RCC 7860 (cell line): ENCODE measurements around the gene CRY2.
A peak's percentile ranks its signal among the peaks of the same experiment; 100 is the strongest.
"Not testable (repeated sequence)": the region's sequence is repeated elsewhere in the genome, so short reads cannot be mapped to it uniquely, and the experiment has no call there.

ENCODE experiments used
- DNase-seq: peaks from one replicate; pipeline ENCODE4 v3.0.0-alpha.2; 2015; ENCODE audit warnings: low spot score
- FAIRE-seq: peaks from 2 replicates; lab custom pipeline; 2012; peaks lifted over from hg19 to GRCh38; lab: Jason Lieb, UNC

The CRY2 gene

GRCh38 chr11:45811109-45811435, 36.2 kb upstream of the CRY2 start:
- no peak for FAIRE-seq
- no peak for DNase-seq

- DNase-seq (no peak), FAIRE-seq (no peak)
These were observed 35.5 kb upstream of the CRY2 start for GRCh38 chr11:45811571-45812290.

- FAIRE-seq (no peak), DNase-seq (no peak)
These were observed 34.4 kb upstream of the CRY2 start for GRCh38 chr11:45812581-45813548.

DNA sequence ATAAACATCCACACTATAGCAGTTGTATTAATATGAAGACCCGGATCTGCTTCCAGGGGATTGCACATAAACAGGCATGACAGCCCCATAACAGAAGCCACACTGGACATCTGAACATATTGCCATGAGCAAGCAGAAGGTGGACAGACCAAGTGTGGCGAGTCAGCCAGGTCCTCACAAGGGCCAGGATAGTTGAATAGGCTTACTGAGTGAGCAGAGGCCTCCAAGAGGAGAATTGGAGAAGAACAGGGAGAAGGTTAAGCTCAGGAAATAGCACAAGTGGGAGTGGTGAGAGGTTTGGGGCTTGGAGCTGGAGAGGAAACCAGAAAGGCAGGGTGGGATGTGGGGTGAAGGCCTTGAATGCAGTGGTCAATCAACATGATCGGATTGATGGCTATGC, 31.5 kb upstream of the CRY2 start:
- FAIRE-seq (no peak), DNase-seq (peak; percentile 20)

GRCh38 chr11:45816614-45817013, 30.7 kb upstream of the CRY2 start:
- DNase-seq (no peak), FAIRE-seq (no peak)

DNA sequence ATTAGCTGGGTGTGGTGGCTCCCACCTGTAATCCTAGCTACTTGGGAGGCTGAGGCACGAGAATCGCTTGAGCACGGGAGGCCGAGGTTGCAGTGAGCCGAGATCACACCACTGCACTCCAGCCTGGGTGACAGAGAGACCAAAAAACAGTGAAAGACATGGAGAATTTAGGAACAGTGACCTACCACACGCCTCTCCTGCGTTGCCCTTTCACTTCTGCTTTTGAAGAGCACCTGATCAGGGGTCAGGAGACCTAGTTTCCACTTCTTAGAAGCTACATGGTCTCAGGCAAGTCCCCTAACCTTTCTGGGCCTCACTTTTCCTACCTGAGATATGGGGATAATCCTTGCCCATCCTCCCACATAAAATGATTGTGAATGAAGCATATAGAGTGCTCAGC, 30.1 kb upstream of the CRY2 start:
- no peak for DNase-seq
- no peak for FAIRE-seq

- DNase-seq (no peak), FAIRE-seq (no peak)
These were observed 28.2 kb upstream of the CRY2 start for GRCh38 chr11:45818961-45819605.

DNA sequence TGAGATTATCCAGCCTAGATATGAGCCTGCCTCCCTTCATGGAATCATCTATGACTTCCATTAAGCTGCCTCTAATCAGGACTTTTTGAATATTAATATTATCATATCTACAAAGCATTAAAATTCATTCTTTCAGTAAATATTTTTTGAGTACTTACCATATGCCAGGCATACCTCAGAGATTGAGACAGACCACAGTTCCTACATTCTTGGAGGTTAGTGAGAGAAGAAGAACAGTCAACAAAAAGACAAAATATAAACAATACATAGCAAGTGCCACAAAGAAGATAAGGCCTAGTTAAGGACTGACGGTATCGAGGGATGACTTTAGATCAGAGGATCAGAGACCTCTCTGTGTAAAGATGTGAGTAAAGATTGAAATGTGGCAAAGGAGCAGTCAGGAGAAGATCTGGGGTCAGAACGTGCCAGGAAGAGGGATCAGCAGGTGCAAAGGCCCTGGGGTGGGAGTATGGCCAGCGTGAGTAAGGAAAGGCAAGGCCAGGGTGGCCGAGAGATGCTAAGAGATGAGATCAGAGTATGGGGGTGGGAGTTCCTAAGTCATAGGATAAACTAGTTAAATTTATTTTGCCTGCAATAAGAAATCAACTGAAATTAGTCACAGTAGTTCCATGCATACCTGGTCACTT, 26.9 kb upstream of the CRY2 start:
- FAIRE-seq (no peak), DNase-seq (no peak)

DNA sequence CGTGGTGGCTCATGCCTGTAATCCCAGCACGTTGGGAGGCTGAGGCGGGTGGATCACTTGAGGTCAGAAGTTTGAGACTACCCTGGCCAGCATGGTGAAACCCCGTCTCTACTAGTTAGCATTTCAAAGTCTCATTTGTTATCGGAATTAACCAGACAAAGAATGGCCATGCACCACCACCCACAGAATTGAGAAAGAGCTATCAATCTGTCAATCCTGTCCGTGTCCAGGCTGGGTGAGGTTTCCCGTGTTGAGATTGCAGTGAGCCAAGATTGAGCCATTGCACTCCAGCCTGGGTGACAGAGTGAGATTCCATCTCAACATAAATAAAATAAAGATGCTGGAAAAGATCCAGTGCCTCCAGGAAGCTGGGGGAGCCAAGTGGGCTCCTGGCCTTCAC, 20.8 kb upstream of the CRY2 start:
- not testable (repeated sequence) for DNase-seq
- peak; percentile 99 for FAIRE-seq

DNA sequence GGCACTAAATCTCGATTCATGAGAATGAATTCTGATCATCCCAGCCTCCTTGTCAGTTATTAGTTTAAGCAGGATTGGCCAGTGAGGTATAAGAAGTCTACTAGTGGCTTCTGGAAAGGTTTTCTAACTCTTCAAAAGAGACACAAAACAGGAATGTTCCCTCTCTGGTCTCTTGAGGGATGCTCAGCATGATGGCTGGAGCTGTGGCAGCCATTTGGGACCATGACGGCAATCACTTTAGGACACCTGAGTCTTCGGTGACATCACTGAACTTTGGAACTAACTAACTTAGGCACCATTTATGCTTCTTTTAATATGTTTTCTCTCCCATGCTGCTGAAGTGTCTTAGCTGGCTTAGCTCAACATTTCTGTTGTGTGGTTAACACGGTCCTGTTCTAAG, 20.2 kb upstream of the CRY2 start:
- FAIRE-seq: no peak
- DNase-seq: no peak

GRCh38 chr11:45828996-45829395, 18.3 kb upstream of the CRY2 start:
- DNase-seq: no peak
- FAIRE-seq: no peak

DNA sequence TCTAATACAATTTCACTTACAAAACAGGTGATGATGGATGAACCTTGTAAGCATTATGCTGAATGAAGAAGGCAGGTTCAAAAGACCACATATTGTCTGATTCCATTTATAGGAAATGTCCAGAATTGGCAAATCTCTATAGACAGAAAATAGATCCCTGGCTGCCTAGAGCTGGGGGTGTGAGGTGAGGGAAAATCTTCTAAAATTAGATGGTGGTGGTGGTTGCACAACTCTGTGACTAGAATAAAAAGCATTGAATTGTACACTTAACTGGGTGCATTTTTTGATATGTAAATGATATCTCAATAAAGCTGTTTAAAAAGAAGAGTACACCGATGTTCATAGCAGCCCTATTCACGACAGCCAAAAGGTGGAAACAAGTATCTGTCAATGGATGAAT, 16.7 kb upstream of the CRY2 start:
- DNase-seq: no peak
- FAIRE-seq: no peak

GRCh38 chr11:45832811-45833441, 14.3 kb upstream of the CRY2 start:
- FAIRE-seq (no peak), DNase-seq (no peak)

- DNase-seq: no peak
- FAIRE-seq: no peak
These were observed 13.5 kb upstream of the CRY2 start for GRCh38 chr11:45833761-45834160.

DNA sequence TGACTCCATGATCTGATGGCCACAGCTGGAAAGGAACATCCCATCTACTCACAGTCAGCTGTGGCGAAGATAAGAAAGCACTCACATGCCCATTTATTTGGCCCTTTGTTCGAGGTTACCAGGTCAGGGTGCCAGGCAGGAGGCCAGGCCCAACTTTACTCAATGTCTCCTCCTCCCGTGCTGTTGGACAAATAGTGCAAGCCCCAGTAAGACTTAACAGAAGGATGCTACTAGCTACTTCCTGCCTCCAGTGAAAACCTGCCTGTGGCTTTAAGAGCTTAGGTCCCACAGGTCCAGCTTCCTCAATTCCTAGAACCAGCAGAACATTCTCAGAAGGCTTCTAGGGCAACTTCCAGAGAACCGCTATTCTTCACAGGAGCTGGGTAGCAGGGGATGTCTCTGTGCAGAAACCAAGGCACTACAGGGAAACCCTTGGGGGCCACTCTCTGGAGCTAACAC, 12.9 kb upstream of the CRY2 start:
- no peak for DNase-seq
- no peak for FAIRE-seq

GRCh38 chr11:45839204-45839603, 8.1 kb upstream of the CRY2 start:
- no peak for FAIRE-seq
- DNase-seq: no peak

DNA sequence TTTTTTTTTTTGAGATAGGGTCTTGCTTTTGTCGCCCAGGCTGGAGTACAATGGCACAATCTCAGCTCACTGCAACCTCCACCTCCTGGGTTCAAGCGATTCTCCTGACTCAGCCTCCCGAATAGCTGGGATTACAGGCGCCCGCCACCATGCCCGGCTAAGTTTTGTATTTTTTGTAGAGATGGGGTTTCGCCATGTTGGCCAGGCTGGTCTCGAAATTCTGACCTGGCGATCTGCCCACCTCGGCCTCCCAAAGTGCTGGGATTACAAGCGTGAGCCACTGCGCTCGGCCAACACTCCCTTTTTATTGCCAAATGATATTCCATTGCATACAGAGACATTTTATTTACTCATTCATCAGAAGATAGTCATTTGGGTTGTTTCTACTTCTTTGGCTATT, 7.0 kb upstream of the CRY2 start:
- not testable (repeated sequence) for FAIRE-seq, DNase-seq

GRCh38 chr11:45843158-45843924, 3.9 kb upstream of the CRY2 start:
- FAIRE-seq: no peak
- peak; percentile 76 for DNase-seq

GRCh38 chr11:45844822-45845578, 2.3 kb upstream of the CRY2 start:
- FAIRE-seq (no peak), DNase-seq (no peak)
